GM06990 (cell line): ENCODE results near the gene SYNE1.

Experiments
- DNase-seq: peaks from one replicate; pipeline ENCODE4 v3.0.0-alpha.2; 2011; ENCODE audit not compliant: insufficient read length; ENCODE audit errors: extremely low read depth
- H3K27me3 ChIP-seq: replicated peaks from 2 replicates; pipeline ENCODE4 v1.6.0; 2011; ENCODE audit warnings: low read length; ENCODE audit not compliant: control insufficient read depth, insufficient read depth
- H3K36me3 ChIP-seq: 2 replicates; pipeline ENCODE4 v1.5.1; 2011; ENCODE audit warnings: low read length; ENCODE audit not compliant: control insufficient read depth, insufficient read depth
- H3K4me3 ChIP-seq: replicated peaks from 2 replicates; pipeline ENCODE4 v1.5.1; 2011; ENCODE audit warnings: low read depth, mild to moderate bottlenecking, control low read depth, low read length
- CTCF ChIP-seq: IDR thresholded peaks from 2 replicates; pipeline ENCODE4 v1.5.1; 2011; ENCODE audit warnings: low read length, control low read depth, mild to moderate bottlenecking, inconsistent platforms; ENCODE audit not compliant: insufficient read depth, poor library complexity, severe bottlenecking

The SYNE1 gene

GRCh38 chr6:152351742-152352141 lies 285.4 kb downstream of the SYNE1 start:
- DNase-seq: no peak
- TF ChIP-seq CTCF: no peak
- Histone ChIP-seq H3K4me3 (no peak overlapping the region), H3K27me3 (no peaks in the 10 kb centered on the region; the same call in 1 of the 2 replicates), H3K36me3 (no peaks in the 10 kb centered on the region)

DNA sequence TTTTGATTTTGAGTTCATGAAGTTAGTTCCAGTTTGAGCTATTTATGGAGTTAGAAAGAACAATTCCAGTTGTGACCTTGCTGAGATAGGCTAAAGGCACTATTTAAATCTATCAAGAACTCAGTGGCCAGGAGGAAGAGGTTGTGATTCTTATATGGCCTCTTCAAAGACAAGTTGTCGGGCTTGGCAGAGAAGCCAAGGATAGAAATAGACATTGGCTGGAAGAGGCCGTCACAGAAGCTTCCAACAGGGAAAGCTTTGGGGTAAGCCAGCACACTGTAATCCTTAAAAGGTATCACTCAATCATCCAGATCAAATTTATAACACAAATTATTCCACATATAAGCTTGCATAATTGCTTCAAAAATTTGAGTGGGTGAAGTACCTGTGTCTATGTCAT lies 286.1 kb downstream of the SYNE1 start:
- DNase-seq: no peak
- no peak for TF ChIP-seq CTCF

GRCh38 chr6:152348116-152348515 lies 289.0 kb downstream of the SYNE1 start:
- Histone ChIP-seq H3K4me3 (no peak overlapping the region), H3K36me3 (no peaks in the 10 kb centered on the region), H3K27me3 (no peaks in the 10 kb centered on the region; the same call in 1 of the 2 replicates)
- no peak for TF ChIP-seq CTCF
- no peak for DNase-seq

More for the DNA sequence above, 286.1 kb downstream of the SYNE1 start:
- no peaks in the 10 kb centered on the region; the same call in 1 of the 2 replicates for H3K27me3 ChIP-seq
- no peaks in the 10 kb centered on the region for H3K36me3 ChIP-seq
- no peak overlapping the region for H3K4me3 ChIP-seq

- Histone ChIP-seq H3K4me3 (no peak overlapping the region), H3K36me3 (no peaks in the 10 kb centered on the region), H3K27me3 (no peaks in the 10 kb centered on the region; the same call in 1 of the 2 replicates)
- no peak for TF ChIP-seq CTCF
- DNase-seq: no peak
These were observed 293.3 kb downstream of the SYNE1 start for GRCh38 chr6:152343735-152344360.

DNA sequence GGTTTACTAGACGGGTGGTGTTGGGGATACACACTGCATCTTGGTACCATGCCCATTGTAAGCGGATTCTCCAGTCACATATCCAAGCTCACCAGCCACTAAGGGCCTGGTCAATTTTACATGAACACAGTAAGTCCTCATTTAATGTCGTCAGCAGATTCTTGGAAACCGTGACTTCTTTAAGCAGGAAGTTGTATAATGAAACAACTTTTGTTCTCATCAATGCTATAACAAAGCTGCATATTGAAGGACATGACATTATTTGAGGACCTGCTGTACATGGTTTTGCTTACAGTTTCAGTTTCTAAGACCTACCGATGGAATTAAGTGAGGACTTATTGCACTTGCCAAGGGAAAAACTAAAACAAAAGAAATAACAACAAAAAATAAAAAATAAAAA lies 295.6 kb downstream of the SYNE1 start:
- no peak for TF ChIP-seq CTCF
- no peaks in the 10 kb centered on the region for H3K27me3 ChIP-seq
- no peak overlapping the region for H3K4me3 ChIP-seq
- DNase-seq: no peak
- no peaks in the 10 kb centered on the region for H3K36me3 ChIP-seq
